ENCODE results near the gene CD46. TPM values are rescaled to one million over a fixed set of nuclear protein-coding genes. Genes with fewer than 3 reads are reported as not detected.
A peak's percentile ranks its signal among the peaks of the same experiment; 100 is the strongest.
"Not testable (repeated sequence)": the region's sequence is repeated elsewhere in the genome, so short reads cannot be mapped to it uniquely, and the experiment has no call there.

The CD46 gene
- total RNA-seq: 64.5 TPM

GRCh38 chr1:207751790-207752455 is at the start of gene CD46:
Gene CD46 (plus strand): TSS chr1:207752054. CDS start chr1:207752213, 159 bp downstream.
- Histone ChIP-seq H3K4me3 (peak within 1 kb of the TSS; percentile 83 to 91), H3K4me1 (peaks cover 0 to 18% of the 10 kb centered on the region in 2 donors), H3K9me3 (no peaks in the 10 kb centered on the region), H3K27ac (peak within 1 kb of the TSS; percentile 84), H3K36me3 (peaks cover 0 to under 1% of the 10 kb centered on the region in 2 donors), H3K27me3 (no peaks in the 10 kb centered on the region)
- no peak for TF ChIP-seq CTCF (IDR thresholded peaks at IDR 0.05)
- intact Hi-C loops (cut with DNase I): loop anchor here (2.0 to 10.0 kb wide), 4 partner anchors 55 to 700 kb away; partner anchors contain the start of genes CD55, PFKFB2 and YOD1
- peak; percentile 90 to 98 for DNase-seq (ENCODE audit: low spot score in 2 of 2)

- H3K4me3 ChIP-seq: no peak overlapping the region
- intact Hi-C loops (cut with DNase I): no loop called here
- no peaks in the 10 kb centered on the region for H3K4me1 ChIP-seq
- no peaks in the 10 kb centered on the region for H3K27me3 ChIP-seq
- no peaks in the 10 kb centered on the region for H3K36me3 ChIP-seq
- no peak overlapping the region for H3K27ac ChIP-seq
- TF ChIP-seq CTCF (IDR thresholded peaks at IDR 0.05): no peak
- no peak for DNase-seq (ENCODE audit: low spot score in 2 of 2)
- no peaks in the 10 kb centered on the region for H3K9me3 ChIP-seq
These were observed 49.5 kb upstream of the CD46 start for GRCh38 chr1:207702317-207702716.

GRCh38 chr1:207703712-207704111 is 48.1 kb upstream of the CD46 start:
- no peaks in the 10 kb centered on the region for H3K36me3 ChIP-seq
- no peaks in the 10 kb centered on the region for H3K27me3 ChIP-seq
- TF ChIP-seq CTCF (IDR thresholded peaks at IDR 0.05): no peak
- no peak for DNase-seq (ENCODE audit: low spot score in 2 of 2)
- H3K4me3 ChIP-seq: no peak overlapping the region
- no peaks in the 10 kb centered on the region for H3K4me1 ChIP-seq
- intact Hi-C loops (cut with DNase I): no loop called here
- H3K27ac ChIP-seq: no peak overlapping the region
- no peaks in the 10 kb centered on the region for H3K9me3 ChIP-seq

- DNase-seq (ENCODE audit: low spot score in 2 of 2); H3K36me3 ChIP-seq; H3K4me1 ChIP-seq; H3K4me3 ChIP-seq; intact Hi-C loops (cut with DNase I); H3K27ac ChIP-seq; H3K27me3 ChIP-seq; H3K9me3 ChIP-seq: not testable (repeated sequence)
These were observed 43.9 kb upstream of the CD46 start for GRCh38 chr1:207708004-207708403.

GRCh38 chr1:207711285-207711684 is 40.6 kb upstream of the CD46 start:
- Histone ChIP-seq H3K4me1 (no peaks in the 10 kb centered on the region), H3K4me3 (no peak overlapping the region), H3K27ac (no peak overlapping the region), H3K9me3 (no peaks in the 10 kb centered on the region), H3K36me3 (no peaks in the 10 kb centered on the region), H3K27me3 (no peaks in the 10 kb centered on the region)
- intact Hi-C loops (cut with DNase I): no loop called here
- DNase-seq (ENCODE audit: low spot score in 2 of 2): no peak
- TF ChIP-seq CTCF (IDR thresholded peaks at IDR 0.05): no peak

- DNase-seq (ENCODE audit: low spot score in 2 of 2); H3K4me3 ChIP-seq; H3K27ac ChIP-seq; H3K9me3 ChIP-seq; H3K4me1 ChIP-seq; intact Hi-C loops (cut with DNase I); H3K27me3 ChIP-seq; H3K36me3 ChIP-seq: not testable (repeated sequence)
These were observed 39.2 kb upstream of the CD46 start for GRCh38 chr1:207712701-207713100.

- DNase-seq (ENCODE audit: low spot score in 2 of 2): no peak
- Histone ChIP-seq H3K27ac (no peak overlapping the region), H3K27me3 (no peaks in the 10 kb centered on the region), H3K4me1 (no peaks in the 10 kb centered on the region), H3K4me3 (no peak overlapping the region), H3K36me3 (no peaks in the 10 kb centered on the region), H3K9me3 (no peaks in the 10 kb centered on the region)
- TF ChIP-seq CTCF (IDR thresholded peaks at IDR 0.05): no peak
- intact Hi-C loops (cut with DNase I): no loop called here
These were observed 38.3 kb upstream of the CD46 start for GRCh38 chr1:207713529-207713928.

All from ascending aorta (tissue), 2 donors.